Fibroblast of lung (primary cell): ENCODE data around the gene SLC25A30. TPM values are rescaled to one million over a fixed set of nuclear protein-coding genes. Genes with fewer than 3 reads are reported as not detected.

Experiments
- DNase-seq, 2 donors: peaks; one replicate each; pipeline versions ENCODE4 v3.0.0 to v3.0.0-alpha.2; 2010; ENCODE audit warnings: low read depth in 2 of 2
- H2AFZ ChIP-seq: 2 replicates; pipeline ENCODE4 v1.5.1; 2012; ENCODE audit warnings: low read length, control low read depth, inconsistent platforms
- H3K27ac ChIP-seq: 2 replicates; pipeline ENCODE4 v1.5.1; 2011; ENCODE audit warnings: low read length, control low read depth; ENCODE audit not compliant: insufficient read depth
- H3K27me3 ChIP-seq: 2 replicates; pipeline ENCODE4 v1.5.1; 2011; ENCODE audit warnings: mild to moderate bottlenecking, low read length; ENCODE audit not compliant: control insufficient read depth, insufficient read depth
- H3K36me3 ChIP-seq: 2 replicates; pipeline ENCODE4 v1.5.1; 2011; ENCODE audit warnings: low read length; ENCODE audit not compliant: control insufficient read depth, insufficient read depth
- H3K4me1 ChIP-seq: 2 replicates; pipeline ENCODE4 v1.5.1; 2011; ENCODE audit warnings: low read length; ENCODE audit not compliant: control insufficient read depth, insufficient read depth; ENCODE audit errors: extremely low read depth
- H3K4me2 ChIP-seq: 2 replicates; pipeline ENCODE4 v1.5.1; 2011; ENCODE audit warnings: low read length, control low read depth; ENCODE audit not compliant: insufficient read depth; ENCODE audit errors: extremely low read depth
- H3K4me3 ChIP-seq, 4 experiments: fragments of 200-600 bp in 1 of 4; sonication (generic) in 1 of 4; replicated peaks in 1 of 4; 2 replicates each; pipeline ENCODE4 v1.5.1; 2011 to 2016; ENCODE audit warnings: low read length in 4 of 4, low read depth in 3 of 4, mild to moderate bottlenecking in 3 of 4, control low read depth in 2 of 4, inconsistent platforms in 1 of 4, mixed read lengths in 1 of 4; ENCODE audit not compliant: insufficient read depth in 1 of 4; ENCODE audit errors: control extremely low read depth in 1 of 4
- H3K79me2 ChIP-seq: 2 replicates; pipeline ENCODE4 v1.5.1; 2012; ENCODE audit warnings: mild to moderate bottlenecking, low read length, inconsistent platforms; ENCODE audit not compliant: control insufficient read depth, insufficient read depth
- H3K9ac ChIP-seq: 2 replicates; pipeline ENCODE4 v1.5.1; 2011; ENCODE audit warnings: mild to moderate bottlenecking, low read length, control low read depth; ENCODE audit not compliant: insufficient read depth
- H3K9me3 ChIP-seq: 2 replicates; pipeline ENCODE4 v1.5.1; 2012; ENCODE audit warnings: low read depth, low read length; ENCODE audit not compliant: control insufficient read depth, insufficient read depth
- H4K20me1 ChIP-seq: 2 replicates; pipeline ENCODE4 v1.5.1; 2011; ENCODE audit warnings: low read length; ENCODE audit not compliant: control insufficient read depth, insufficient read depth; ENCODE audit errors: extremely low read depth
- EZH2 ChIP-seq: IDR thresholded peaks from 2 replicates; pipeline ENCODE4 v1.5.1; 2012; ENCODE audit warnings: low read length, control low read depth, mild to moderate bottlenecking; ENCODE audit errors: missing control alignments
- polyA plus RNA-seq, 2 donors: library from polyadenylated mRNA; depleted of rRNA in 1 of 2; stranded (reverse) in 1 of 2; unstranded in 1 of 2; fragments of >200 nt; gene quantifications; 2 replicates each; pipeline ENCODE4 v1.2.1, GENCODE V29; 2011 to 2012; ENCODE audit warnings: missing spikeins in 1 of 2
- total RNA-seq: library from RNA; depleted of rRNA; stranded (reverse); fragments of >200 nt; gene quantifications from 2 replicates; pipeline ENCODE4 v1.2.1, GENCODE V29; 2014
- TF ChIP-seq, protein P1 (sequence below), 2 donors: IDR thresholded peaks in 1 of 2; conservative IDR thresholded peaks in 1 of 2; 1 replicate in 1 of 2; 2 replicates in 1 of 2; pipeline ENCODE4 v1.5.1; 2011 to 2012; ENCODE audit warnings: low read length in 2 of 2, control low read depth in 1 of 2, inconsistent platforms in 1 of 2, low read depth in 1 of 2, mild to moderate bottlenecking in 1 of 2

Gene SLC25A30
- total and polyA plus RNA-seq, 2 donors (not counting 1 experiment from before 2014, with no cell fraction given), result 14.5 to 27.6 TPM

DNA sequence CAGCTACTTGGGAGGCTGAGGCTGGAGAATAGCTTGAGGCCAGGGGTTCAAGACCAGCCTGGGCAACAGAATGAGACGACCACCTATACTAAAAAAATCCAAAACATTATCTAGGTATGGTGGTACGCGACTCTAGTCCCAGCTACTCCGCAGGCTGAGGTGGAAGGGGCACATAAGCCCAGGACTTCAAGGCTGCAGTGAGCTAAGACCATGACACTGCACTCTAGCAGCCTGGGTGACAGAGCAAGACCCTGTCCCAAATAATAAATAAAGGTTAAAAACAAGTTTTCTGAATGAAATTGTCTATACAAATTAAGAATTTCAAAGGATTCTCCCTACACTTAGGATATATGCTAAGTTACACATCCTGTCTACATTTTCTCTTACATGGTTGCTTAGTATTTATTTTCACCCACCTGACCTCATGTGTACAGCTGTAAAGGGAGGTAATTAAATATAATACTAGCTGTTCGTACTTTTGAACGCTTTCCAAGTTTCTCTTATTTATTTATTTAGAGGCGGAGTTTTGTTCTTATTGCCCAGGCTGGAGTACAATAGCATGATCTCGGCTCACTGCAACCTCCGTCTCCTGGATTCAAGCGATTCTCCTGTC lies 1.6 kb downstream of the SLC25A30 start:
- Histone ChIP-seq H3K79me2 (peaks cover 8% of the 10 kb centered on the region), H3K27ac (peak overlapping the region; percentile 72), H3K4me2 (peak overlapping the region; percentile 74), H4K20me1 (no peaks in the 10 kb centered on the region), H3K9me3 (no peaks in the 10 kb centered on the region), H2AFZ (no peak overlapping the region), H3K4me3 (peak overlapping the region; percentile 63 to 92 (median 80)), H3K9ac (peak overlapping the region; percentile 72), H3K36me3 (no peaks in the 10 kb centered on the region), H3K27me3 (no peaks in the 10 kb centered on the region), H3K4me1 (peaks cover 8% of the 10 kb centered on the region)
- no peak for DNase-seq
- TF ChIP-seq, protein P1, sequence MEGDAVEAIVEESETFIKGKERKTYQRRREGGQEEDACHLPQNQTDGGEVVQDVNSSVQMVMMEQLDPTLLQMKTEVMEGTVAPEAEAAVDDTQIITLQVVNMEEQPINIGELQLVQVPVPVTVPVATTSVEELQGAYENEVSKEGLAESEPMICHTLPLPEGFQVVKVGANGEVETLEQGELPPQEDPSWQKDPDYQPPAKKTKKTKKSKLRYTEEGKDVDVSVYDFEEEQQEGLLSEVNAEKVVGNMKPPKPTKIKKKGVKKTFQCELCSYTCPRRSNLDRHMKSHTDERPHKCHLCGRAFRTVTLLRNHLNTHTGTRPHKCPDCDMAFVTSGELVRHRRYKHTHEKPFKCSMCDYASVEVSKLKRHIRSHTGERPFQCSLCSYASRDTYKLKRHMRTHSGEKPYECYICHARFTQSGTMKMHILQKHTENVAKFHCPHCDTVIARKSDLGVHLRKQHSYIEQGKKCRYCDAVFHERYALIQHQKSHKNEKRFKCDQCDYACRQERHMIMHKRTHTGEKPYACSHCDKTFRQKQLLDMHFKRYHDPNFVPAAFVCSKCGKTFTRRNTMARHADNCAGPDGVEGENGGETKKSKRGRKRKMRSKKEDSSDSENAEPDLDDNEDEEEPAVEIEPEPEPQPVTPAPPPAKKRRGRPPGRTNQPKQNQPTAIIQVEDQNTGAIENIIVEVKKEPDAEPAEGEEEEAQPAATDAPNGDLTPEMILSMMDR (conservative IDR thresholded peaks at IDR 0.05 in 1 of 2, IDR thresholded peaks at IDR 0.05 in 1 of 2; ENCODE audit: low read depth in 1 of 2, low read length in 2 of 2), result no peak
- no peak for TF ChIP-seq EZH2

DNA sequence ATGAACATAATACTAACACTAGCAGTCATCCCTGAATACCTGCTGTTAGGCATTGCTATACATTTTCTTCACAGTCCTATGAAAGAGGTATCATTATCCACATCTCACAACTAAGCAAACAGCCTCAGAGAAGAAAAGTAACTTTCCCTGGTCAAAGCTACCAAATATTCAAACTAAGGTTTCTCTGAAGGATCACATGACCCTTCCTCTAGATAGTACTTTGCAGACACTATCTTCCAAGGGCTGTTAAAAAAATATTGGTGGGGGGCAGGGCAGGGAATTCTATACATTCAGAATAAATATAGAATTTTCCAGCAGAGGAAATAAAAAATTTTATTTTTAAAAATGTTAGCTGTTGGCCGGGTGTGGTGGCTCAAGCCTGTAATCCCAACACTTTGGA lies 3.1 kb downstream of the SLC25A30 start:
- peak overlapping the region; percentile 44 for H3K27ac ChIP-seq
- peak overlapping the region; percentile 8 to 45 (median 27) for H3K4me3 ChIP-seq

DNA sequence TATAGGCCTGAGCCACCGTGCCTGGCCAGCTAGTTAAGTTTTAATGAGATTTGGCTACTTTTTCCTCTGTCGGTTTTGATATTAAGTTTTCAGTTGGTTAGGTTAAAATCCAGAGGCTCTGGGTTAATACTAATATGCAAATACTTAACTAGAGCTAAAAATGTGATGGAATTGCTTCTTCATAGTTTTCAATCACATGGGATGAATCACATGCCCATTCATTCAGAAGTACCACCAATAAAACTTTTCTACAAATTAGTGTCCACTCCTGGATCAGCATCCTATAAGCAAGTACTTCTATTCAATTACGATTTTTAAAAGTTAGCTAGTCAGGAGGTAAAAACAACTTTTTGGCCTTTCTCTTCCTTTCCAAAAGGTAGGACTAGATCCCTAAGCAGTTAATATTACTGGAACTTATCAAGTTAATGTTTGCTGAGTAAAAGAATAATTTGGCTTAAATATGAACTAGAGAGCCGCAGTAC lies 4.3 kb downstream of the SLC25A30 start:
- H3K9me3 ChIP-seq, result no peaks in the 10 kb centered on the region
- H3K79me2 ChIP-seq, result peaks cover 10% of the 10 kb centered on the region
- H3K27ac ChIP-seq, result peak overlapping the region; percentile 44
- peaks cover 8% of the 10 kb centered on the region for H3K4me1 ChIP-seq
- H3K9ac ChIP-seq, result no peak overlapping the region
- peak; percentile 12 to 25 for DNase-seq
- H3K36me3 ChIP-seq, result peaks cover 3% of the 10 kb centered on the region
- TF ChIP-seq, protein P1 (conservative IDR thresholded peaks at IDR 0.05 in 1 of 2, IDR thresholded peaks at IDR 0.05 in 1 of 2; ENCODE audit: low read depth in 1 of 2, low read length in 2 of 2), result no peak
- TF ChIP-seq EZH2, result no peak
- no peaks in the 10 kb centered on the region for H3K27me3 ChIP-seq
- H3K4me2 ChIP-seq, result peak overlapping the region; percentile 21
- H4K20me1 ChIP-seq, result no peaks in the 10 kb centered on the region
- H3K4me3 ChIP-seq, result peak overlapping the region in 1 of 4 experiments; percentile 45
- no peak overlapping the region for H2AFZ ChIP-seq

More for the DNA sequence above, 3.1 kb downstream of the SLC25A30 start:
- Histone ChIP-seq H3K27me3 (no peaks in the 10 kb centered on the region), H3K9me3 (no peaks in the 10 kb centered on the region), H3K4me1 (peaks cover 8% of the 10 kb centered on the region), H3K9ac (peak overlapping the region; percentile 5), H2AFZ (peak overlapping the region; percentile 56), H4K20me1 (no peaks in the 10 kb centered on the region), H3K4me2 (peak overlapping the region; percentile 84), H3K79me2 (peaks cover 10% of the 10 kb centered on the region), H3K36me3 (no peaks in the 10 kb centered on the region)
- DNase-seq, result no peak
- TF ChIP-seq, protein P1 (conservative IDR thresholded peaks at IDR 0.05 in 1 of 2, IDR thresholded peaks at IDR 0.05 in 1 of 2; ENCODE audit: low read depth in 1 of 2, low read length in 2 of 2), result no peak
- TF ChIP-seq EZH2, result no peak
